Large intestine (tissue), 3 donors: Measurements from ENCODE around the gene SYTL1. TPM values are rescaled to one million over a fixed set of nuclear protein-coding genes. Genes with fewer than 3 reads are reported as not detected.
A peak's percentile ranks its signal among the peaks of the same experiment; 100 is the strongest.

Experiments used
- DNase-seq, 2 donors: peaks; one replicate each; pipeline versions ENCODE4 v3.0.0 to v3.0.0-alpha.2; 2013
- H3K27ac ChIP-seq: one replicate; pipeline ENCODE4 v1.5.1; 2013; ENCODE audit warnings: low read length
- H3K27me3 ChIP-seq: 2 replicates; pipeline ENCODE4 v1.6.1; 2013; ENCODE audit warnings: low read length; ENCODE audit not compliant: control insufficient read depth, insufficient read depth
- H3K36me3 ChIP-seq: 2 replicates; pipeline ENCODE4 v1.6.1; 2013; ENCODE audit warnings: low read length; ENCODE audit not compliant: control insufficient read depth, insufficient read depth
- H3K4me1 ChIP-seq: one replicate; pipeline ENCODE4 v1.6.1; 2013; ENCODE audit warnings: low read length; ENCODE audit not compliant: control insufficient read depth, insufficient read depth
- H3K4me3 ChIP-seq: one replicate; pipeline ENCODE4 v1.5.1; 2013; ENCODE audit warnings: low read length
- H3K9me3 ChIP-seq: one replicate; pipeline ENCODE4 v1.6.1; 2013; ENCODE audit warnings: mild to moderate bottlenecking, low read depth, low read length, moderate library complexity; ENCODE audit not compliant: control insufficient read depth
- WGBS: methylation state at CpG from one replicate; pipeline ENCODE4 v1.1.5; 2013; ENCODE audit warnings: low lambda C conversion rate; ENCODE audit not compliant: insufficient coverage; 5-methylcytosine and 5-hydroxymethylcytosine counted together
- polyA plus RNA-seq: library from polyadenylated mRNA; unstranded; fragments of 120-200 nt; gene quantifications from one replicate; pipeline ENCODE4 v1.2.1, GENCODE V29; 2013

SYTL1 gene
- polyA plus RNA-seq, 1 donor: 9.8 TPM

DNA sequence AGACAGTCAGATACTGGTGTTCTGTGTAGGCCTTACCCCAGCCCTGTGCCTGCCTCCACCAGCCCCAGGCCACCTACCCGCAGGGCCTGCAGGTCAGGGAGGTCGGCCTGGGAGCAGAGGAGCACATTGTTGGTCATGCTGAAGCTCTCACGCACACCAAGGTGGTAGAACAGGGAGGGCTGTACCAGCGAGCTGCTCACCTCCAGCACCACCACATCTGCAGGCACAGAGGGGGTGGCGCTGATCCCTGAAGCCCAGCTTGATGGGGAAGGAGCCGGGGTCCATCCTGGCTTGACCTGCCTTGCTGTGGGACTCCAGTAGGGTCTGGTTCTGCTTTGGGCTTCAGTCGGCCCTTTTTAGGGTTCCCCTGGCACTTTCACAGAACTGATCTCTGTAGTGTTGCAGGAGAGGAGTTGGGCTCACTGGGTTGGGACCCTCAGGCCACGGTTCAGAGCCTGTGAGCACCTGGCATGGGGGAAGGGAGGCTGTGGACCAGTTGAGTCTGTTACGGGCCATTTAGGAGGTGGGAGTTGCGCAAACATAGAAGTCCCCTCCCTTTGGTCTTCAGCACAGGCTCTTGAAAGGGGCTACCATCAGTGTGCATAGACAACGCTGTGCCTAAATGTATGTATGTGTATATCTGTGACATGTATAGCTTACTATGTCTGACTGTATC is 23.0 kb downstream of the SYTL1 start:
- no peak for DNase-seq
- Histone ChIP-seq H3K36me3 (peaks cover 5% of the 10 kb centered on the region), H3K27me3 (peaks cover 9% of the 10 kb centered on the region), H3K4me1 (peaks cover 25% of the 10 kb centered on the region), H3K9me3 (no peaks in the 10 kb centered on the region), H3K27ac (peak overlapping the region; percentile 90), H3K4me3 (peak overlapping the region; percentile 62)
- WGBS: no CpG with 5 or more reads among the region's 11 CpGs

DNA sequence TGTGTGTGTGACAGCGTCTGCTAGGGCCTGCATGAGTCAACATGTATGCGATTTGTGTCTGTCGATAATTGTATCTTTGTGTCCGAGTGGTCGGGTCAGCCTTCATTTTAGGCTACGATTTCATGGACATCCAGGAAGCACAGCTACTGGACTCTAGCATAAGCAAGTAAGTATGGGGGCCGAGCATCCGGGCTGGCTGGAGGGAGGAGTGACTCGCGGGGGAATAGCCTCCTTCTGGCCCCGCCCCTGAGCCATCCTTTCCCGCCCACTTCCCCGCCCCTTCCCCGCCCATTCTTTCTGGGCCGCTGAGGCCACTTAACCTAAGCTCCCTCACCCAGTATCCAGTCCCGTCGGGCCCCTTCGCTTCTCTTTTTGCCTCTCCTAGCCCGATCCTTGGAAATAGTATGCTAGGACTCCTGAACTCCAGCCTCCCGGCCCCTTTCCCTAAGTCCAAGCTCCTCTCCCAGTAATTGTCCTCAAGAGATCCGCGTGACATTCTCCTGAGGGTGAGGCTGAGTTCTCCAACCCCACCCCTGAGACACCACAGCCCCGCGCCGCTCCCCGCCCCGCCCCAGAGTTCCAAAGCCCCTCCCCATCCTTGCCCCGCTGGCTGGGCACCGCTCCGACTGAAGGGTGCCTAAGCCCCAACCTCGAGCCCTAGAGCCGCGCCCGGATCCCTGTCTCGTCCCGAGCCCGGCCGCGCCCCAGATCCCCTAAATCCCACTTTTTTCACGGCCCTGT is 23.7 kb downstream of the SYTL1 start:
- peaks cover 5% of the 10 kb centered on the region for H3K36me3 ChIP-seq
- H3K9me3 ChIP-seq: no peaks in the 10 kb centered on the region
- peak overlapping the region; percentile 90 for H3K27ac ChIP-seq
- peaks cover 5% of the 10 kb centered on the region for H3K27me3 ChIP-seq
- no CpG with 5 or more reads among the region's 40 CpGs for WGBS
- DNase-seq: peak; percentile 83 to 92
- peaks cover 21% of the 10 kb centered on the region for H3K4me1 ChIP-seq
- H3K4me3 ChIP-seq: peak overlapping the region; percentile 62

DNA sequence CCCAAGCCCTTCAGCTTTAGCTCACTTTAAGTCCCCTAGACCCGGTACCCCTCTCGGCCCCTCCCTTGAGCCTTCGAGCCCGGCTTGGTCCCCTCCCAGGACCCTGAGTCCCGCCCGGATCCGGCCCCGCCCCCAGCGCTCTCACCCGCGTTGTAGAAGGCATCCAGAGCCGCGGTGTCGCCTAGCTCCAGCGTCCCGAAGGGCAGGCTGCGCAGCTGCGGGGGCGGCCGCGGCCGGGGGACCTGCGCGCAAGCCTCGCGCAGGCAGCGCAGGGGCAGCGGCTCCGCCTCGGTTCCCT is 24.2 kb downstream of the SYTL1 start:
- no peaks in the 10 kb centered on the region for H3K27me3 ChIP-seq
- peaks cover 21% of the 10 kb centered on the region for H3K4me1 ChIP-seq
- no peaks in the 10 kb centered on the region for H3K9me3 ChIP-seq
- peaks cover 5% of the 10 kb centered on the region for H3K36me3 ChIP-seq
- peak; percentile 64 to 75 for DNase-seq
- WGBS: no CpG with 5 or more reads among the region's 30 CpGs
- peak overlapping the region; percentile 90 for H3K27ac ChIP-seq
- peak overlapping the region; percentile 62 for H3K4me3 ChIP-seq

DNA sequence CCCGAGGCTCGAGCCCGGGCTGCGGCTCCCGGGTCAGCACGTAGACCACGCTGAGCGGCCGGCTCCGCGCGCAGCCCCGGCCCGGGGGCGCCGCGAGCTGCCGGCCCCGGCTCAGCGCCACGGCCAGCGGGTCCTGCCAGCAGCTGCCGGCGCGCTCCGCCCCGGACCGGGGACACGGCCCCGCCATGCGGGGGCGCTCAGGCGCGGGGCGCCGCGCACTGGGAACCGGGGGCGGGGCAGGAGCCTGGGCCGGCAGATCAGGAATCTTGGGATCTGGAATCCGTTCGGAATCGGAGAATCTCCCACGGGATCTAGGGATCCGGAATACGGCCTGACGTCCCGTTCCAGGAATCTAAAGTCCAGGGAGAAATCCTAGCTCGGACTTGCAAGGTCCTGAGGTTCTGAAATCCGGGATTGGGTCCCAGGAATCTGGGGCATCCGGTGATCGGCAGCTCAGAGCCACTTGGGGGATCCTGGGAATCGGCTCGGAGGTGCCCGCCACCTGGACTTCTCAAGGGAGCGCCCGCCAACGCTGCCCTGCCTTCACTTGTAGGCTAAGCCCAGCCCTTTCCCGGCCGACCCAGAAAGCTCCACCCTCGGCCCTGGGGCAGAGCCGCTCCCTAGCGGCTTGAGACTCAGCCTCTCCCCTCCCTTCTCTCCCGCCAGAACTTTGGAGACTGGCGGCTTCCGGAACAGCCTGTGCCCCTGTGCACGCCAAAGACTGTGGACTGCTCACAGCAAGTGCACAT is 24.8 kb downstream of the SYTL1 start, which contains the start of gene MAP3K6:
Gene MAP3K6, minus strand, starts transcription at position 551 of the 749 bp plus-strand sequence. Its CDS starts 364 bp downstream, at position 187.
- H3K36me3 ChIP-seq: peaks cover 5% of the 10 kb centered on the region
- peak within 1 kb of the TSS; percentile 90 for H3K27ac ChIP-seq
- peak within 1 kb of the TSS; percentile 67 for H3K4me3 ChIP-seq
- H3K9me3 ChIP-seq: no peaks in the 10 kb centered on the region
- H3K4me1 ChIP-seq: peaks cover 21% of the 10 kb centered on the region
- WGBS: no CpG with 5 or more reads among the region's 67 CpGs
- peak; percentile 67 to 83 for DNase-seq
- H3K27me3 ChIP-seq: no peaks in the 10 kb centered on the region

DNA sequence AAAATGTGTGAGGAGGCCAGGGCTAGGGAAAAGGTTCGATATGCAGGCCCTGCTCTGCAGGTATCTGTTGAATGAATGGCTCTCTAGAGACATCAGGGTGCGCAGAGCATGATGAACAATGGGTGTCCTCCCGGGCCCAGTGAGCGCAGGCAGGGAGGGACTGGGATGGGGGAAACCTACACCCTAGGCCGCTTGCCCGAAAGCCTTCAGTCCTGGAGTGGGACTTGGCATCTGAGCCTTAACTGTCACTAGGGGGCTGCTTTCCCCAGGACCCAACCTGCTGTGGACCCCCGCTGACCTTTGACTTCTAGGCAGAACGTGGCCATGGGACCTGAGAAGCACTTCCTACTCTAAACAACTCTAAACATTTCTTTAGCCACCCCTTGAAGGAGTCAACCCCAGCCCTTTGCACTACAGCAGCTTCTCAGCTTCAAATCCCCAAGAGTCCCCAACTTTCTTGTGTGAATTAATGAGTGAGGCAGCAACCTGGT is 25.4 kb downstream of the SYTL1 start:
- Histone ChIP-seq H3K27me3 (no peaks in the 10 kb centered on the region), H3K4me1 (peaks cover 21% of the 10 kb centered on the region), H3K27ac (peak overlapping the region; percentile 86), H3K36me3 (peaks cover 5% of the 10 kb centered on the region), H3K9me3 (no peaks in the 10 kb centered on the region), H3K4me3 (peak overlapping the region; percentile 67)
- WGBS: no CpG with 5 or more reads among the region's 8 CpGs
- no peak for DNase-seq

DNA sequence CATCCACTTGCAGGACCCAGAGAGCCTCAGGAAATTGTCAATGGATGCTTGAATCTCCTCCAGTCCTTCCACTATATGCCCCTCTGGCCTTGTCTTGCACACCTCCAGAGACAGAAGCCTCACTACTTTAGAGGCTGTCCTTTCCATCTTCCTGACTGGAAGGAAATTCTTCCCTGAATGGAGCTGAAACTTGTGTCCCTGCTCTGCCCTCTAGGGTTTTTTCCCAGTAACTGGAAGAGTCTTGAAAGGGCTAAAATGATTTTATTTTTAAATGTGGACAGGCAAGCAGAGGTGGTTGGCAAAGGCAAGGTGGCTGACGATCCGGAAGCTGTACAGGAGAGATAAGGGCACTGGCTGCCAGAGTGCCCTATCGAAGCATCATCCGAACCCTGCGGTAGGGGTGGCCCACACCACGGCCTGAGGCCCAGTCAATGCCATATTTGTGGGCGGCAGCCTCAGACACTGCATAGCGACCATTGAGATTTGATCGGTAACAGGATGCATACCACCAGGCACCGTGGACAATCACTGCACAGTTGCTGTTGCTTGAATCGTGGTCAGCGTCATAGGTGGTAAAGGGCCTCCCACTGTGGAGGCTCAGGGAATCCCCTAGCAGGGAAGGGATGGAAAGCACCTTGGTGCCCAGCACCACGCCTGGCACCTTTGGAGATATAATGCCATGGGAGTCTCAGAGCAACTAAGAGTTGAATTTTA is 27.2 kb downstream of the SYTL1 start:
- Histone ChIP-seq H3K4me1 (peaks cover 21% of the 10 kb centered on the region), H3K36me3 (no peaks in the 10 kb centered on the region), H3K4me3 (no peak overlapping the region), H3K9me3 (no peaks in the 10 kb centered on the region), H3K27me3 (no peaks in the 10 kb centered on the region), H3K27ac (no peak overlapping the region)
- WGBS: no CpG with 5 or more reads among the region's 13 CpGs
- no peak for DNase-seq

DNA sequence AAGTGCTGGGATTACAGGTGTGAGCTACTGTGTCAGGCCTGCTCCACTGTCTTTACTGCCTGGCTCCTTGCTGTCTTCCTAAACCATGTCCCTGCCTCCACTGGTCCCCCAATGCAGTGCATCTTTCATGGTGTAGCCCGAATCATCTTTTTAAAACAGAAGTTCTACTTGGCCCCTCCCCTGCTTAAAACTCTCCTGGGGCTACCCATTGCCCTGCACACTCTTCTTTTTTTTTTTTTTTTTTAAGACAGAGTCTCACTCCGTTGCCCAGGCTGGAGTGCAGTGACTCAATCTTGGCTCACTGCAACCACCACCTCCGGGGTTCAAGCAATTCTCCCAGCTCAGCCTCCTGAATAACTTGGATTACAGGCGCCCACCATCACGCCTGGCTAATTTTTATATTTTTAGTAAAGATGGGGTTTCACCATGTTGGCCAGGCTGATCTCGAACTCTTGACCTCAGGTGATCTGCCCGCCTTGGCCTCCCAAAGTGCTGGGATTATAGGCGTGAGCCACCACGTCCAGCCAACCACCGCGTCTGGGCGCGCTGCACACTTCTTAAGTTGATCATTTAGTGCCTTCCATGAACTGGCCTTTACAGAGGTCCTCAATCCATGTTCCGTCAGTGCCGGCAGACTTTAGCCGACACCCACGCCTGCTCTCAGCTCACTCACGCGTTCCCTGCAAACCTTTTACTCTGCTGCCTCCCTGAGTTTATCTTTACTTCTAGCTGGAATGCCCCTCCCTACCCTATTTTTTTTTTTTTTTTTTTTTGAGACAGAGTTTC is 30.4 kb downstream of the SYTL1 start:
- no peak overlapping the region for H3K4me3 ChIP-seq
- H3K9me3 ChIP-seq: no peaks in the 10 kb centered on the region
- H3K27ac ChIP-seq: no peak overlapping the region
- WGBS: no CpG with 5 or more reads among the region's 19 CpGs
- DNase-seq: no peak
- no peaks in the 10 kb centered on the region for H3K36me3 ChIP-seq
- no peaks in the 10 kb centered on the region for H3K27me3 ChIP-seq
- peaks cover 2% of the 10 kb centered on the region for H3K4me1 ChIP-seq

DNA sequence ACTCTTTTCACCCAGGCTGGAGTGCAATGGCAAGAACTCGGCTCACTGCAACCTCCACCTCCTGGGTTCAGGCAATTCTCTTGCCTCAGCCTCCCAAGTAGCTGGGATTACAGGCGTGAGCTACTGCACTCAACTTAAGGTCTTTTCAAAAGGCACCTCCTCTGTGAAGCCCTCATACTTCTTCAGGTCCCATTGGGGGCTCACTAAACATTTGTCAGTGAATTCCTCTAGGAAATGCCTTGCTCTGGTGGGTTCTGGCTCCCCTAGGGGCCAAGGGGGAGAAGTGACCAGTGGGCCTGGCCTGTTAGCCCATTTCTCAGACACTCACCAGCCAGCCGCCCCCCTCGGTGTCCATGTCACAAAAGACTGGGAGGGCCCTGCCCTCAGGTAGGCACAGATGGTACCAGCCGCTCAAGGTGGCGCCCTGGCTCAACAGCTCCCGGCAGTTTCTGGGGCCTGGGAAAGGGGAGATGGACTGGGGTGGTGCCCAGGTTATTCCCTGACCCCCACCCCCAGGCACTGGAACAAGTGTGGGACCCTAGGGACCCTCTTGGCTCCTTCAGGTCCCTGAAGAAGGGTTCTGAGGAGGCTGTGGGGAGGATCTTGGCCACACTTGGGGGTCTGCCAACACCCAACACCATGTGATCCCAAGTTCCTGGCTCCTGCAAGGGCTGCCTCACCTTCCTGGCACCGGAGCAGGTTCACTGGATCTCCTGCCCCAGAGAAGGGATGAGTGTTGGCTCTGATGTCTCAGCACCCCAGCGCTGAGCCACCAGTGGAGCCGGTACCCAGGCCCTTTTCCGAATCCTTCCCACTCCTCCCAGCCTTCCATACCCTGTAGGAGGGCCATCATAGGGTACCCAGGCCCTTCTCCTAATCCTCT is 31.2 kb downstream of the SYTL1 start:
- Histone ChIP-seq H3K36me3 (no peaks in the 10 kb centered on the region), H3K27ac (no peak overlapping the region)
- no CpG with 5 or more reads among the region's 11 CpGs for WGBS

More for the DNA sequence above, 31.2 kb downstream of the SYTL1 start:
- H3K4me1 ChIP-seq: no peaks in the 10 kb centered on the region
- no peak for DNase-seq
- no peaks in the 10 kb centered on the region for H3K9me3 ChIP-seq
- no peaks in the 10 kb centered on the region for H3K27me3 ChIP-seq
- H3K4me3 ChIP-seq: no peak overlapping the region
